ENCODE data around the gene SLC37A2.
A peak's percentile ranks its signal among the peaks of the same experiment; 100 is the strongest.

Gene SLC37A2

GRCh38 chr11:125071435-125071834 is 8.3 kb downstream of the SLC37A2 start:
- no peak for DNase-seq (ENCODE audit: low spot score)

- no peak for DNase-seq (ENCODE audit: low spot score)
Observed at GRCh38 chr11:125071846-125072217, 8.7 kb downstream of the SLC37A2 start.

- no peak for DNase-seq (ENCODE audit: low spot score)
Observed at GRCh38 chr11:125072218-125072960, 9.3 kb downstream of the SLC37A2 start.

GRCh38 chr11:125072961-125073590 is 10.0 kb downstream of the SLC37A2 start:
- DNase-seq (ENCODE audit: low spot score): no peak

GRCh38 chr11:125073616-125074483 is 10.7 kb downstream of the SLC37A2 start:
- no peak for DNase-seq (ENCODE audit: low spot score)

GRCh38 chr11:125074511-125075241 is 11.6 kb downstream of the SLC37A2 start:
- no peak for DNase-seq (ENCODE audit: low spot score)

- no peak for DNase-seq (ENCODE audit: low spot score)
Observed at GRCh38 chr11:125075242-125075625, 12.1 kb downstream of the SLC37A2 start.

- DNase-seq (ENCODE audit: low spot score): no peak
Observed at GRCh38 chr11:125075900-125076317, 12.8 kb downstream of the SLC37A2 start.

GRCh38 chr11:125076378-125076945 is 13.4 kb downstream of the SLC37A2 start:
- DNase-seq (ENCODE audit: low spot score): no peak

GRCh38 chr11:125078016-125078415 is 14.9 kb downstream of the SLC37A2 start:
- DNase-seq (ENCODE audit: low spot score): no peak

- no peak for DNase-seq (ENCODE audit: low spot score)
Observed at GRCh38 chr11:125078516-125079140, 15.5 kb downstream of the SLC37A2 start.

- DNase-seq (ENCODE audit: low spot score): no peak
Observed at GRCh38 chr11:125079151-125079877, 16.2 kb downstream of the SLC37A2 start.

- DNase-seq (ENCODE audit: low spot score): no peak
Observed at GRCh38 chr11:125079878-125080530, 16.9 kb downstream of the SLC37A2 start.

GRCh38 chr11:125080531-125080911 is 17.4 kb downstream of the SLC37A2 start:
- DNase-seq (ENCODE audit: low spot score): no peak

- no peak for DNase-seq (ENCODE audit: low spot score)
Observed at GRCh38 chr11:125081098-125081798, 18.1 kb downstream of the SLC37A2 start.

GRCh38 chr11:125082040-125082439 is 18.9 kb downstream of the SLC37A2 start:
- no peak for DNase-seq (ENCODE audit: low spot score)

GRCh38 chr11:125082611-125083311 is 19.7 kb downstream of the SLC37A2 start:
- DNase-seq (ENCODE audit: low spot score): peak; percentile 96

GRCh38 chr11:125083312-125084056 is 20.4 kb downstream of the SLC37A2 start:
- DNase-seq (ENCODE audit: low spot score): no peak
